NT2/D1 (cell line): ENCODE data around the gene PNMA8B.
"Not testable (repeated sequence)": the region's sequence is repeated elsewhere in the genome, so short reads cannot be mapped to it uniquely, and the experiment has no call there.

Experiments used
- DNase-seq: peaks from one replicate; pipeline ENCODE4 v3.0.0-alpha.2; 2011; ENCODE audit warnings: low read depth, low spot score
- H3K27me3 ChIP-seq: 2 replicates; pipeline ENCODE4 v1.6.0; 2011; ENCODE audit warnings: mild to moderate bottlenecking; ENCODE audit not compliant: insufficient read length, insufficient read depth
- H3K36me3 ChIP-seq: 2 replicates; pipeline ENCODE4 v1.6.1; 2011; ENCODE audit warnings: mild to moderate bottlenecking, low read length, mixed read lengths; ENCODE audit not compliant: insufficient read depth, insufficient read length
- H3K4me1 ChIP-seq: 2 replicates; pipeline ENCODE4 v1.5.1; 2011; ENCODE audit not compliant: insufficient read depth, insufficient read length
- H3K4me3 ChIP-seq: 2 replicates; pipeline ENCODE4 v1.5.1; 2011; ENCODE audit warnings: low read depth; ENCODE audit not compliant: insufficient read length
- H3K9ac ChIP-seq: 2 replicates; pipeline ENCODE4 v1.6.0; 2011; ENCODE audit warnings: low read depth; ENCODE audit not compliant: insufficient read length
- H3K9me3 ChIP-seq: 2 replicates; pipeline ENCODE4 v1.5.1; 2011; ENCODE audit warnings: mild to moderate bottlenecking, low read length; ENCODE audit not compliant: insufficient read depth
- SUZ12 ChIP-seq: IDR thresholded peaks from 2 replicates; pipeline ENCODE4 v1.6.1; 2011; ENCODE audit not compliant: insufficient read length, insufficient read depth; ENCODE audit errors: extremely low read depth
- YY1 ChIP-seq: IDR thresholded peaks from 2 replicates; pipeline ENCODE4 v1.6.1; 2011; ENCODE audit not compliant: insufficient read length, insufficient read depth
- ZNF274 ChIP-seq: IDR thresholded peaks from 2 replicates; pipeline ENCODE4 v1.6.1; 2011; ENCODE audit warnings: mild to moderate bottlenecking, low read depth, low read length

Gene PNMA8B

DNA sequence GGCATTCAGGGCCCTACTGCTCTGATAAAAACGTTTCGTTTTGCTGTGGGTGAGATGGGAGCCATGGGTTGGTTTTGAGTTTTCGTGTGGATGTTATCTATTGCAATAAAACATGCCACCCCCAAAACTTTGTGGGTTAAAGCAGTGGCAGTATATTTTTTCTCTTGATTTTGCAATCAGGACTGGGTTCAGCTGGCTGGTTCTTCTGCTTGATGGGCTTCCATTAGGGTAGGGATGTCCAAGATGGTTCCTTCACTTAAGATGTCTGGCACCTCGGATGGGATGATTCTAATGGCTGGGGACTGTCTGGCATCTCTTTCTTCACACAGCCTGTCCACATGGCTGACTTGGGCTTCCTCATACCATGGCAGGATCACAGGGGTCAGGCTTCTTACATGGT lies 15.6 kb upstream of the PNMA8B start:
- no peak for DNase-seq
- H3K27me3 ChIP-seq = no peaks in the 10 kb centered on the region
- TF ChIP-seq ZNF274 (no peak), YY1 (no peak), SUZ12 (no peak)
- H3K9me3 ChIP-seq = no peaks in the 10 kb centered on the region
- H3K9ac ChIP-seq = no peak overlapping the region
- no peaks in the 10 kb centered on the region for H3K4me1 ChIP-seq
- no peak overlapping the region for H3K4me3 ChIP-seq
- no peaks in the 10 kb centered on the region for H3K36me3 ChIP-seq

DNA sequence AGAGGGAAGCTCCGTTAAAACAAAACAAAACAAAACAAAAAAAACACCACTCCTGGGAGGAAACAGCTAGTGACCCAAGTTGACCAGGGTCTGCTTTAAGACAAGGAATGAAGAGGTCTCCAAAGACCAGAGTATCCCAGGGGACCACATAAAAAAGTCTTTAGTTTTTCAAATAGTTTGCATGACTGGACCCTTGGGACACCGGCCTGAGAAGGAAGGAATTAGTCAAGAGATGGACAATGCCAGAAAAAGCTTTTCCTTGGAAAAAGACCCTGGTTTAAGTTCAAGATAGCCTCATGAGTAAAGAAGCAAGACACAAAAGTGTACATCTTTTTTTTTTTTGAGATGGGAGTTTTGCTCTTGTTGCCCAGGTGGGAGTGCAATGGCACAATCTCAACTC lies 12.5 kb upstream of the PNMA8B start:
- no peak overlapping the region for H3K4me3 ChIP-seq
- no peaks in the 10 kb centered on the region for H3K4me1 ChIP-seq
- H3K36me3 ChIP-seq = no peaks in the 10 kb centered on the region
- DNase-seq = no peak
- H3K27me3 ChIP-seq = no peaks in the 10 kb centered on the region
- no peak for TF ChIP-seq YY1
- TF ChIP-seq ZNF274 = no peak
- TF ChIP-seq SUZ12 = no peak
- no peaks in the 10 kb centered on the region for H3K9me3 ChIP-seq
- H3K9ac ChIP-seq = no peak overlapping the region

DNA sequence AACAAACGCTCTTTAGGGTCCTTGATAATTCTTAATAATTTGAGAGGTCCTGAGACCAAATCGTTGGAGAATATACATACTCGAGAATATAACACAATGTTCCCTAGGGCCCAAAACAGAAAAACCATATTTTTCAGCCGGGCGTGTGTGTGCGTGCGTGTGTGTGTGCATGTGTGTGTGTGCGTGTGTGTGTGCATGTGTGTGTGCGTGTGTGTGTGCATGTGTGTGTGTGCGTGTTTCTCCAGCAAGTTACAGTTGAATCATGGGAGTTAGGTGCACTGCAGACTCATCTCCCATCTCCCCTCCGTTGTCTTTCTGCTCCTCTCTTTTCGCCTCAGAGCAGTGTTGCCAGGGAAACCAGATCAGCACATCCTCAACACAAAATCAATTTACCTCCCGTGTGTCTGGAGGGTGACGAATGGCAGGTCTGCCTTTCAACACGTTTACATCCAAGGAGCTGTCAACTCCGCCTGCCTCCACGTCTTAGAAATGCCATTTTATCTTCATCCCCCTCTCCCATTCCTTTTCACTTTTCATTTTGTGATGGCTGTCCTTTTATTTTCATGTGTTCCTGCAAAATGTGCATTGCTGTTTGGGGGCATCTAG lies 8.3 kb upstream of the PNMA8B start:
- H3K4me1 ChIP-seq = no peaks in the 10 kb centered on the region
- TF ChIP-seq YY1 (no peak), ZNF274 (no peak)
- H3K9me3 ChIP-seq = no peaks in the 10 kb centered on the region
- no peak overlapping the region for H3K4me3 ChIP-seq
- no peaks in the 10 kb centered on the region for H3K27me3 ChIP-seq
- no peak overlapping the region for H3K9ac ChIP-seq
- no peak for DNase-seq
- H3K36me3 ChIP-seq = no peaks in the 10 kb centered on the region

DNA sequence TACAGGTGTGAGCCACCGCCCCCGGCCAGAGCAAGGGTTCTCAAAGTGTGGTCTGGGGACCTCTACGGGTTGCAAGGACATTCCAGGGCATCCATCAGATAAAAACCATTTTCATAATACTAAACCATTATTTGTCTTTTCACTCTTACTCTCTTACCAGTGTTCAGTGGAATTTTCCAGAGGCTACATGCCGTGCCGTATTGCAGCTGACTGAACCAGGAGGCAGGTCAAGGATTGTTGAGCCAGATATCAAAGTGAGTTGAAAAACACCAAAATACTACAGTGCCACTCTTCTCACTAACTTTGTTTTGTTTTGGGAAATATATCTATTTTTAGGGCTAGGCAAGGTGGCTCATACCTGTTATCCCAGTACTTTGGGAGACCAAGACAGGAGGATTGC lies 7.2 kb upstream of the PNMA8B start:
- H3K9me3 ChIP-seq = no peaks in the 10 kb centered on the region
- no peak overlapping the region for H3K4me3 ChIP-seq
- H3K36me3 ChIP-seq = no peaks in the 10 kb centered on the region
- H3K4me1 ChIP-seq = no peaks in the 10 kb centered on the region
- no peak for DNase-seq
- no peak overlapping the region for H3K9ac ChIP-seq
- no peak for TF ChIP-seq ZNF274
- TF ChIP-seq YY1 = no peak
- TF ChIP-seq SUZ12 = no peak
- no peaks in the 10 kb centered on the region for H3K27me3 ChIP-seq

DNA sequence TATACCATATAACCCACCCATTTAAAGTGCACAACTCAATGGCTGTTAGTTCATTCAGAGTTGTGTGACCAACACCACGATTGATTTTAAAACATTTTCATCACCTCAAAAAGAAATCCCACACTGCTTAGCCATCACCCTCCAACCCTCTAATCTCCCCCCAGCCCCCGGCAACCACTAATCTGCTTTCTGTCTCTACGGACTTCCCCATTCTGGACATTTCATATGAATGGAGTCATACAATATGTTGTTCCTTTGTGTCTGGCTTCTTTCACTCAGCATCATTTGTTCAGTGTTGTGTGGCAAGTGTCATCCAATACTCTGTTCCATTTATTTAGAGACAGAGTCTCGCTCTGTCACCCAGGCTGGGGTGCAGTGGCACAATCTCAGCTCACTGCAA lies 4.0 kb upstream of the PNMA8B start:
- H3K27me3 ChIP-seq = no peaks in the 10 kb centered on the region
- no peak for DNase-seq
- no peaks in the 10 kb centered on the region for H3K36me3 ChIP-seq
- H3K9ac ChIP-seq = no peak overlapping the region
- H3K4me3 ChIP-seq = no peak overlapping the region
- TF ChIP-seq SUZ12 (no peak), YY1 (no peak), ZNF274 (no peak)
- H3K4me1 ChIP-seq = peaks cover 5% of the 10 kb centered on the region
- no peaks in the 10 kb centered on the region for H3K9me3 ChIP-seq

DNA sequence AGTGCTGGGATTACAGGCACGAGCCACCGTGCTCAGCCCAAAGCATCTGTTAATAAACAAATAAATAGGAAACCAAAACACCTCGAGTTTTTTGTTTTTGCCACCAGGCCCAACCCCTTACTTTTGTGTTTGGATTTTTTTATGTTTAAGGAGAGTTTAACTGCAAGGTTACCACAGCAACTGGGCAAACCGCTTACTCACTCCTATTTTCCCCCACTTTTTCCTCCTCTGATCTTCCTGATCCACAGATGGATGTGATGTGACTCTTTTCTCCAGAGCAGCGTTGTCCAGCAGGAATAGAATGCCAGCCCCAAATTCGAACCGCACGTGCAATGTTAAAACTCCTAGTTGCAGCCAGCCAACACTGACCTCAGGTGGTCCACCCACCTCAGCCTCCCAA lies 2.1 kb upstream of the PNMA8B start:
- no peaks in the 10 kb centered on the region for H3K36me3 ChIP-seq
- TF ChIP-seq YY1 (no peak), ZNF274 (no peak), SUZ12 (no peak)
- no peak overlapping the region for H3K4me3 ChIP-seq
- no peak overlapping the region for H3K9ac ChIP-seq
- no peaks in the 10 kb centered on the region for H3K9me3 ChIP-seq
- H3K27me3 ChIP-seq = no peaks in the 10 kb centered on the region
- peaks cover 5% of the 10 kb centered on the region for H3K4me1 ChIP-seq
- DNase-seq = no peak

DNA sequence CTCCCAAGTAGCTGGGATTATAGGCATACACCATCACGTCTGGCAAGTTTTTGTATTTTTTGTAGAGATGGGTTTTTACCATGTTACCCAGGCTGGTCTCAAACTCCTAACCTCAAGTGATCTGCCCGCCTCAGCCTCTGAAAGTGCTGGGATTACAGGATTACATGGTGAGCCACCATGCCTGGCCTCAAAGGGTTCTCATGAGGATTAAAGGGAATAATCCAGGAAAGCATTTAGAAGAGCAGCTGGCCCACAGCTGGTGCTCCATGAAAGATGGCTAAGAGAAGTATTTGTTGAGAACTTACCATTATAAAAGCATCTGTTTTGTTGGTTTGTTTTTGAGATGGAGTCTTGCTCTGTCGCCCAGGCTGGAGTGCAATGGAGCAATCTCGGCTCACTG lies 1.2 kb upstream of the PNMA8B start:
- not testable (repeated sequence) for H3K36me3 ChIP-seq, H3K27me3 ChIP-seq, DNase-seq, H3K4me1 ChIP-seq, H3K4me3 ChIP-seq, H3K9me3 ChIP-seq, H3K9ac ChIP-seq

DNA sequence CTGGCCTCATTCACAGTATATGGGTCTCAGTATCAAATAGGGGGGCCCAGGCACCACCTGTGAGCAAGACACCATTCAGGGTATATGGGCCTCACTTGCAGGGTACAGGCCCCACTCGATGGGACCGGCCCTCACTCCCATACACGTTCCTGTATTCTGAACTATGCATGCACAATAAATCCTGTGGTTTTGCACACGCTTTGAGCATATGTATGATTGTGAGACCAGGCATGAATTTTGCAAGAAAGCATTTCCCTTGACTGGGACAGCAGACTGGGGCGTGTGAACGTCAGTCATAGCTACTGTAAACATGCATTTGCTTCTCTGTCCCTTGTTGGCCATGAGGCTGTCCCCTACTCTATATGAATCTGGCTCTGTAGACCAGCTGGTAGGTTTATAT lies 637 bp upstream of the PNMA8B start:
- no peak for DNase-seq
- Histone ChIP-seq H3K4me1 (peaks cover 11% of the 10 kb centered on the region), H3K9ac (no peak overlapping the region), H3K4me3 (no peak overlapping the region), H3K9me3 (no peaks in the 10 kb centered on the region), H3K36me3 (no peaks in the 10 kb centered on the region), H3K27me3 (no peaks in the 10 kb centered on the region)
- TF ChIP-seq YY1 (no peak), ZNF274 (no peak), SUZ12 (no peak)
